ENCODE measurements around the gene KCND2.

- TF ChIP-seq, protein P1, sequence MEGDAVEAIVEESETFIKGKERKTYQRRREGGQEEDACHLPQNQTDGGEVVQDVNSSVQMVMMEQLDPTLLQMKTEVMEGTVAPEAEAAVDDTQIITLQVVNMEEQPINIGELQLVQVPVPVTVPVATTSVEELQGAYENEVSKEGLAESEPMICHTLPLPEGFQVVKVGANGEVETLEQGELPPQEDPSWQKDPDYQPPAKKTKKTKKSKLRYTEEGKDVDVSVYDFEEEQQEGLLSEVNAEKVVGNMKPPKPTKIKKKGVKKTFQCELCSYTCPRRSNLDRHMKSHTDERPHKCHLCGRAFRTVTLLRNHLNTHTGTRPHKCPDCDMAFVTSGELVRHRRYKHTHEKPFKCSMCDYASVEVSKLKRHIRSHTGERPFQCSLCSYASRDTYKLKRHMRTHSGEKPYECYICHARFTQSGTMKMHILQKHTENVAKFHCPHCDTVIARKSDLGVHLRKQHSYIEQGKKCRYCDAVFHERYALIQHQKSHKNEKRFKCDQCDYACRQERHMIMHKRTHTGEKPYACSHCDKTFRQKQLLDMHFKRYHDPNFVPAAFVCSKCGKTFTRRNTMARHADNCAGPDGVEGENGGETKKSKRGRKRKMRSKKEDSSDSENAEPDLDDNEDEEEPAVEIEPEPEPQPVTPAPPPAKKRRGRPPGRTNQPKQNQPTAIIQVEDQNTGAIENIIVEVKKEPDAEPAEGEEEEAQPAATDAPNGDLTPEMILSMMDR (IDR thresholded peaks at IDR 0.05; ENCODE audit: low read depth, low read length) = no peak
- TF ChIP-seq POLR2A (IDR thresholded peaks at IDR 0.05; ENCODE audit: extremely low read depth, insufficient read length) = no peak
- TF ChIP-seq, protein P2, sequence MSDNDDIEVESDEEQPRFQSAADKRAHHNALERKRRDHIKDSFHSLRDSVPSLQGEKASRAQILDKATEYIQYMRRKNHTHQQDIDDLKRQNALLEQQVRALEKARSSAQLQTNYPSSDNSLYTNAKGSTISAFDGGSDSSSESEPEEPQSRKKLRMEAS (IDR thresholded peaks at IDR 0.05; ENCODE audit: low read depth, low read length) = no peak
- TF ChIP-seq MYC (IDR thresholded peaks at IDR 0.05; ENCODE audit: low read depth, low read length) = no peak
Observed at GRCh38 chr7:120775755-120776154, 502.8 kb downstream of the KCND2 start.

All from NB4 (cell line).